ENCODE data around the gene CCDC170. TPM values are rescaled to one million over a fixed set of nuclear protein-coding genes. Genes with fewer than 3 reads are reported as not detected.
"Not testable (repeated sequence)": the region's sequence is repeated elsewhere in the genome, so short reads cannot be mapped to it uniquely, and the experiment has no call there.

Gene CCDC170
- total and polyA plus RNA-seq, 4 donors: 0.37 to 0.59 (median 0.45) TPM

GRCh38 chr6:151452750-151453427 is 40.9 kb upstream of the CCDC170 start:
- H3K36me3 ChIP-seq (ENCODE audit: control insufficient read depth in 4 of 4, insufficient read depth in 3 of 4, low read depth in 1 of 4, low read length in 3 of 4): peaks cover 0 to 3% (median 0%) of the 10 kb centered on the region in 4 donors
- peak overlapping the region; percentile 79 to 92 for H3K9ac ChIP-seq (ENCODE audit: low read depth in 1 of 2, low read length in 2 of 2)
- no peaks in the 10 kb centered on the region for H3K27me3 ChIP-seq (ENCODE audit: control insufficient read depth in 4 of 4, insufficient read depth in 4 of 4, low read length in 3 of 4)
- WGBS: under 1% methylated on average over 24 of the region's 24 CpGs
- peak overlapping the region; percentile 90 for H3K27ac ChIP-seq (ENCODE audit: low read depth in 1 of 2, low read length in 2 of 2)
- peaks cover 6 to 23% (median 14%) of the 10 kb centered on the region in 4 donors for H3K4me1 ChIP-seq (ENCODE audit: control insufficient read depth in 4 of 4, insufficient read depth in 4 of 4, low read length in 3 of 4)
- TF ChIP-seq GABPA (IDR thresholded peaks at IDR 0.05 in 1 of 2, conservative IDR thresholded peaks at IDR 0.05 in 1 of 2): peak; percentile 16 to 51
- no peak for TF ChIP-seq YY1 (IDR thresholded peaks at IDR 0.05)
- TF ChIP-seq NR2F2 (IDR thresholded peaks at IDR 0.05): no peak
- TF ChIP-seq, protein P1, sequence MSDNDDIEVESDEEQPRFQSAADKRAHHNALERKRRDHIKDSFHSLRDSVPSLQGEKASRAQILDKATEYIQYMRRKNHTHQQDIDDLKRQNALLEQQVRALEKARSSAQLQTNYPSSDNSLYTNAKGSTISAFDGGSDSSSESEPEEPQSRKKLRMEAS (IDR thresholded peaks at IDR 0.05): no peak
- peak in 1 of 2 donors; percentile 7 for TF ChIP-seq RAD21 (IDR thresholded peaks at IDR 0.05)
- no peak for TF ChIP-seq REST (IDR thresholded peaks at IDR 0.05)
- peak; percentile 38 to 49 for TF ChIP-seq HNF4A (conservative IDR thresholded peaks at IDR 0.05)
- peak in 1 of 2 donors; percentile 16 for TF ChIP-seq JUND (IDR thresholded peaks at IDR 0.05)
- TF ChIP-seq RXRA (IDR thresholded peaks at IDR 0.05): no peak
- TF ChIP-seq EGR1 (IDR thresholded peaks at IDR 0.05; ENCODE audit: low read depth in 2 of 2): no peak
- TF ChIP-seq HNF4G (IDR thresholded peaks at IDR 0.05): no peak
- no peak for TF ChIP-seq SP1 (IDR thresholded peaks at IDR 0.05)
- no peak for TF ChIP-seq TAF1 (conservative IDR thresholded peaks at IDR 0.05)
- H3K4me3 ChIP-seq (ENCODE audit: low read depth in 1 of 3, low read length in 3 of 3): peak overlapping the region; percentile 82 to 100 (median 89)
- no peaks in the 10 kb centered on the region for H3K9me3 ChIP-seq (ENCODE audit: control insufficient read depth in 4 of 4, low read length in 3 of 4)
- no peak for DNase-seq (ENCODE audit: low spot score)

- WGBS: 65% methylated on average over 7 of the region's 10 CpGs
- not testable (repeated sequence) for H3K4me3 ChIP-seq (ENCODE audit: low read depth in 1 of 3, low read length in 3 of 3); H3K27me3 ChIP-seq (ENCODE audit: control insufficient read depth in 4 of 4, insufficient read depth in 4 of 4, low read length in 3 of 4); H3K9me3 ChIP-seq (ENCODE audit: control insufficient read depth in 4 of 4, low read length in 3 of 4); H3K27ac ChIP-seq (ENCODE audit: low read depth in 1 of 2, low read length in 2 of 2); DNase-seq (ENCODE audit: low spot score); H3K9ac ChIP-seq (ENCODE audit: low read depth in 1 of 2, low read length in 2 of 2)
- peaks cover 6 to 23% (median 14%) of the 10 kb centered on the region in 4 donors for H3K4me1 ChIP-seq (ENCODE audit: control insufficient read depth in 4 of 4, insufficient read depth in 4 of 4, low read length in 3 of 4)
- peaks cover 0 to 14% (median 4%) of the 10 kb centered on the region in 4 donors for H3K36me3 ChIP-seq (ENCODE audit: control insufficient read depth in 4 of 4, insufficient read depth in 3 of 4, low read depth in 1 of 4, low read length in 3 of 4)
These were observed 37.9 kb upstream of the CCDC170 start for GRCh38 chr6:151455751-151456398.

DNA sequence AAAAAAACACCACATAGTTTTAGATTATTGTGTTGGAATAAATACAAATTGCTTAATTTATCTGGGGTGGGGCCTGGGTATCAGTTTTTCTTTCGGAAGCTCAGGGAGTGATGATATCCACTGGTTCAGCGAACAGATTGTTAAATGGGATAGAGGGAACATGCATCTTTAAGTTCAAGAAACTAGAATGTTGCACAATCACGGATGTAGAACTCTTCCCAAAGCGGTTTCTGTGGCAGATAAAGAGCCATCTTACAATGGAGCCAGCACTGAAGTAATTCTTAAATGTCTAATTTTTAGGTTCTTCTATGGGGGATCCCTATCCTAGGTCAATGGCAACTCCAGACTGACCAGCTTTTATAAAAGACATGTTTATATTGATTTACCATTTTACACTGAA is 32.1 kb upstream of the CCDC170 start:
- H3K27me3 ChIP-seq (ENCODE audit: control insufficient read depth in 4 of 4, insufficient read depth in 4 of 4, low read length in 3 of 4): no peaks in the 10 kb centered on the region
- H3K27ac ChIP-seq (ENCODE audit: low read depth in 1 of 2, low read length in 2 of 2): no peak overlapping the region
- H3K9me3 ChIP-seq (ENCODE audit: control insufficient read depth in 4 of 4, low read length in 3 of 4): no peaks in the 10 kb centered on the region
- no peak overlapping the region for H3K4me3 ChIP-seq (ENCODE audit: low read depth in 1 of 3, low read length in 3 of 3)
- no peak for DNase-seq (ENCODE audit: low spot score)
- no peaks in the 10 kb centered on the region for H3K4me1 ChIP-seq (ENCODE audit: control insufficient read depth in 4 of 4, insufficient read depth in 4 of 4, low read length in 3 of 4)
- WGBS: 95% methylated on average over 4 of the region's 4 CpGs
- no peak overlapping the region for H3K9ac ChIP-seq (ENCODE audit: low read depth in 1 of 2, low read length in 2 of 2)
- H3K36me3 ChIP-seq (ENCODE audit: control insufficient read depth in 4 of 4, insufficient read depth in 3 of 4, low read depth in 1 of 4, low read length in 3 of 4): peaks cover 0 to 25% (median 5%) of the 10 kb centered on the region in 4 donors
- TF ChIP-seq HNF4G (IDR thresholded peaks at IDR 0.05): no peak
